Duodenal mucosa (tissue), 2 donors: Measurements from ENCODE around the gene OR8H3.
"Not testable (repeated sequence)": the region's sequence is repeated elsewhere in the genome, so short reads cannot be mapped to it uniquely, and the experiment has no call there.

Experiments
- H3K27ac ChIP-seq: one replicate; pipeline ENCODE4 v1.7.0; 2013; ENCODE audit warnings: low read depth, low read length
- H3K27me3 ChIP-seq, 2 donors: one replicate each; pipeline ENCODE4 v1.7.0; 2013; ENCODE audit warnings: low read length in 2 of 2, control low read depth in 1 of 2; ENCODE audit not compliant: insufficient read depth in 2 of 2, control insufficient read depth in 1 of 2
- H3K36me3 ChIP-seq, 2 donors: one replicate each; pipeline ENCODE4 v1.7.0; 2013; ENCODE audit warnings: low read length in 2 of 2, control low read depth in 1 of 2; ENCODE audit not compliant: insufficient read depth in 2 of 2, control insufficient read depth in 1 of 2
- H3K4me1 ChIP-seq, 2 donors: one replicate each; pipeline ENCODE4 v1.7.0; 2013; ENCODE audit warnings: low read length in 2 of 2, control low read depth in 1 of 2; ENCODE audit not compliant: insufficient read depth in 2 of 2, control insufficient read depth in 1 of 2
- H3K4me3 ChIP-seq, 2 donors: one replicate each; pipeline ENCODE4 v1.7.0; 2013; ENCODE audit warnings: low read length in 2 of 2, low read depth in 1 of 2
- H3K9ac ChIP-seq, 2 donors: one replicate each; pipeline ENCODE4 v1.7.0; 2013; ENCODE audit warnings: low read length in 2 of 2, low read depth in 1 of 2
- H3K9me3 ChIP-seq, 2 donors: one replicate each; pipeline ENCODE4 v1.7.0; 2013; ENCODE audit warnings: low read length in 2 of 2, control low read depth in 1 of 2; ENCODE audit not compliant: control insufficient read depth in 1 of 2

The OR8H3 gene, protein sequence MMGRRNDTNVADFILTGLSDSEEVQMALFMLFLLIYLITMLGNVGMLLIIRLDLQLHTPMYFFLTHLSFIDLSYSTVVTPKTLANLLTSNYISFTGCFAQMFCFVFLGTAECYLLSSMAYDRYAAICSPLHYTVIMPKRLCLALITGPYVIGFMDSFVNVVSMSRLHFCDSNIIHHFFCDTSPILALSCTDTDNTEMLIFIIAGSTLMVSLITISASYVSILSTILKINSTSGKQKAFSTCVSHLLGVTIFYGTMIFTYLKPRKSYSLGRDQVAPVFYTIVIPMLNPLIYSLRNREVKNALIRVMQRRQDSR

DNA sequence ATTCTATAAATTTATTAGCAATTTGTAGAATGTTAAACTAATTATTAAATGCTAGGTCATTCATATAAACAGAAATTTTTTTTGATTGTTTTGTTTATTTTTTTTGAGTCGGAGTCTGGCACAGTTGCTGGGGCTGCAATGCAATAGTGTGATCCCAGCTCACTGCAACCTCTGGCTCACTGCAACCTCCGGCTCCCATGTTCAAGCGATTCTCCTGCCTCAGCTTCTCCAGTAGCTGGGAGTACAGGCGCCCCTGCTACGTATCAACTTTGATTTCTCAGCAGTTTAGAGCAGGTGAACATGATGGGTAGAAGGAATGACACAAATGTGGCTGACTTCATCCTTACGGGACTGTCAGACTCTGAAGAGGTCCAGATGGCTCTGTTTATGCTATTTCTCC is at the start of gene OR8H3:
OR8H3 (plus strand) TSS at position 301 of the 400 bp plus-strand sequence; CDS start at position 301, 0 bp downstream.
- H3K9ac ChIP-seq: no peak within 1 kb of the TSS
- no peak within 1 kb of the TSS for H3K4me3 ChIP-seq
- H3K4me1 ChIP-seq: no peaks in the 10 kb centered on the region
- H3K27me3 ChIP-seq: no peaks in the 10 kb centered on the region
- no peaks in the 10 kb centered on the region for H3K36me3 ChIP-seq
- peaks cover 4 to 9% of the 10 kb centered on the region in 2 donors for H3K9me3 ChIP-seq
- no peak within 1 kb of the TSS for H3K27ac ChIP-seq

DNA sequence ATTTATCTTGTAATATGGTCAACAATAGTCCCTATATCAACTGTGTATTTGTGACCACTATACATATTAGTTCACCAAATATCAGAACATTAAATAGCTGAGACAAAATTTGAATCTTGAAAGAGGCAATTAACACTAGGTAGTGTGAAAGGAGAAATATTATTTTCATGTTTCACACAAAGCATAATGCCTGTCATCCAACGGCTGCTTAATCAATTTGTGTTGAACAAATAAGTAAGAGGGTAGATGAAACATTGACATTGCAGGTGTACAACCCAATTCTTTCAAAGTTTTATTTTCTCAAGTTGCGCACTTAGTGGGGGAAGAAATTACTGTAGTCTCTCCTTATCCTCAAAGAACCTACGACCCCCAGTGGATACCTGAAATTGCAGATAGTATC is 32.5 kb upstream of the OR8H3 start:
- Histone ChIP-seq H3K4me1 (no peaks in the 10 kb centered on the region), H3K36me3 (no peaks in the 10 kb centered on the region), H3K27me3 (no peaks in the 10 kb centered on the region), H3K27ac (no peak overlapping the region), H3K4me3 (no peak overlapping the region), H3K9me3 (peaks cover 0 to 2% of the 10 kb centered on the region in 2 donors), H3K9ac (no peak overlapping the region)

DNA sequence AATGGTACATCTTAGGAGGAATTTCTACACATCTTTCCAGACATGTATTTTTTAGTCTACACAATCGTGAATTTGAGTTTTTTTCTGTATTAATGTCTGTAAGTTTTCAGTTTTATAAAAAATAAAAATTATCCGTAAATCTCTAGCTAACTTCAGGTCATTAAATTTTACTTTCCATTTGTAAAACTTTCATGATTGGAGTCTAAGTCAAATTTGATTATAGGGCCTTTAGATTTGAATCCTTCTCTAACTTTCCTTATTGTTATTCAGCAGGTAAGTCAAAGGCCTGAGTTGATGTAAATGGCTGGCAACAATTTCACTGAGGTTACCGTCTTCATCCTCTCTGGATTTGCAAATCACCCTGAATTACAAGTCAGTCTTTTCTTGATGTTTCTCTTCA is 29.2 kb upstream of the OR8H3 start, which contains the start of gene OR8I2:
OR8I2 (plus strand) TSS at position 301 of the 400 bp plus-strand sequence; CDS start at position 301, 0 bp downstream.
- Histone ChIP-seq H3K9ac (no peak within 1 kb of the TSS), H3K4me1 (no peaks in the 10 kb centered on the region), H3K27me3 (no peaks in the 10 kb centered on the region), H3K27ac (no peak within 1 kb of the TSS), H3K4me3 (no peak within 1 kb of the TSS), H3K36me3 (no peaks in the 10 kb centered on the region), H3K9me3 (peaks cover 0 to 2% of the 10 kb centered on the region in 2 donors)

DNA sequence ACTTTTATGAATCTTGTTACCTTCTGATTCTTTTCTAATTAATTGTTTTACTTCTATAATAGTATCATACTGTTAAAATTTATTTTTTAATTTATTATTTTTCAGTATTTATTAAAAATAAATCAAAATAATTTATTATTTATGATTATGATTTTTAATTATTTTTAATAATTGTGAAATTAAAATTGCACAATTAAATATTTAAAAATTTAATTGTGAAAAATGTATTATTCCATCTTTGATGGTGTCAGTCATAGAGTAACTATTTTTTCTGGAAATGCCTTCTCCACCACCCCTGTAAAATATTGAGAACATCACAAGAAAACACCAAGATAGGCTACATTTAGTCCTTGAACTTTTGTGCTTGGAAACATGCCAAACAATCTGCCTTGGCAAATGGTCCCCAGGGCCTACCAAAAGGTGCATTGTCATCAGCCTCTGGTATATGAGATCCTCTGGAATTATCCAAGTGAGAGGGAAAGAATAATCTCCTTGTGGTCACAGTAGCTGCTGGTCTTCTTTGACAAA is 18.9 kb upstream of the OR8H3 start, which contains the start of gene OR8H2:
OR8H2 (plus strand) TSS at position 478 of the 528 bp plus-strand sequence. CDS start 1,356 bp downstream, outside the sequence.
- no peak within 1 kb of the TSS for H3K4me3 ChIP-seq
- no peak within 1 kb of the TSS for H3K27ac ChIP-seq
- H3K9me3 ChIP-seq: peaks cover 0 to 10% of the 10 kb centered on the region in 2 donors
- no peaks in the 10 kb centered on the region for H3K4me1 ChIP-seq
- H3K9ac ChIP-seq: no peak within 1 kb of the TSS
- H3K27me3 ChIP-seq: no peaks in the 10 kb centered on the region
- H3K36me3 ChIP-seq: no peaks in the 10 kb centered on the region

DNA sequence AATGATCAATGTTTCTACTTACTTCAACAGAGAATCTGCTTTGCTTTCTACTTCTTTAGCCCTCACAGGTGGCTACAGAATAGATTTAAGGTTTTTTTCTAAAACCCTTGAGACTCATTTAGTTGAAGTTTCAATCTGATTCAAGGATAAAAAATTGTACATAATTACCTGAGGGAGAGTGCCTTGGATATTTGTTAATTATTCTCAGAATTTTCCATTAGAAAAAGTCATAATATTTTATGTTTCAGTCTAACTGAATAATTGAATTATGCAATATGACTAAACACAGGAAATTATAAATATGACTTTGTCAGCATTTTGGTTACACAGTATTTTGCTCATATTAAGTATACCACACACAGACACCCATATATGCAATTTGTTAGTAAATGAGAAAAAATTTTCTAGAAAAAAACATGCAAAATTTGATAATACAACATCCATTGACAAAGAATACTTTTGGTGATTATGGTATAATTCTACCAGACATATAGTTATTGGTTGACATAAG is 18.0 kb downstream of the OR8H3 start, which contains the start of gene OR8J3:
OR8J3 (minus strand) TSS at position 51 of the 511 bp plus-strand sequence. CDS start 2,483 bp downstream, outside the sequence.
- Histone ChIP-seq H3K36me3 (no peaks in the 10 kb centered on the region), H3K27ac (no peak within 1 kb of the TSS), H3K4me1 (no peaks in the 10 kb centered on the region), H3K27me3 (no peaks in the 10 kb centered on the region), H3K9ac (no peak within 1 kb of the TSS), H3K9me3 (peaks cover 3 to 10% of the 10 kb centered on the region in 2 donors), H3K4me3 (no peak within 1 kb of the TSS)

DNA sequence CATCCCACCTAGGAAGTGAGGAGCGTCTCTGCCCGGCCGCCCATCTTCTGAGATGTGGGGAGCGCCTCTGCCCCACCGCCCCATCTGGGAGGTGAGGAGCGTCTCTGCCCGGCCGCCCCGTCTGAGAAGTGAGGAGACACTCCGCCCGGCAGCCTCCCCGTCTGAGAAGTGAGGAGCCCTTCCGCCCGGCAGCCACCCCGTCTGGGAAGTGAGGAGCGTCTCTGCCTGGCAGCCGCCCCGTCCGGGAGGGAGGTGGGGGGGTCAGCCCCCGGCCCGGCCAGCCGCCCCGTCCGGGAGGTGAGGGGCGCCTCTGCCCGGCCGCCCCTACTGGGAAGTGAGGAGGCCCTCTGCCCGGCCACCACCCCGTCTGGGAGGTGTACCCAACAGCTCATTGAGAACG is 21.5 kb downstream of the OR8H3 start:
- H3K27me3 ChIP-seq, H3K36me3 ChIP-seq, H3K4me3 ChIP-seq, H3K4me1 ChIP-seq, H3K9ac ChIP-seq, H3K27ac ChIP-seq: not testable (repeated sequence)
- peaks cover 3 to 20% of the 10 kb centered on the region in 2 donors for H3K9me3 ChIP-seq

DNA sequence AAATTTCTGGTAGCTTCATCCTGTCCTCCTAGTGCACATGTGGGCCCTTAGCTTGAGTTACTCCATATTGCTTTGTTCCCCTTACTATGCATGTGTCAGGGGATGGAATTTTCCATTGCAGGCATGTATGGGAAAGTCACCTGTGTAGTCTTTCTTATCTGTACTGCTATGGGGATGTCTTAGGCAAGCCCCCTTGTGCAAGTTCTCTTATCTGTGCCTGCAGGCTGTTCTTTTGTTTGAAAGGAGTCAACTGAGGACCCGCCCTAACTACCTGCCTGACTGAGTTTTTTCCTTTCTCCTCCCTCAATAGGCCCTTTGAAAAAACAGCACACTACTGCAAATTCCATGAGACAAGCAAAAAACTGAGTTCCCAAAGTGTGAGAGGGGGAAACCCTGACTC is 29.2 kb downstream of the OR8H3 start:
- H3K4me3 ChIP-seq: no peak overlapping the region
- H3K4me1 ChIP-seq: no peaks in the 10 kb centered on the region
- no peak overlapping the region for H3K9ac ChIP-seq
- H3K27me3 ChIP-seq: no peaks in the 10 kb centered on the region
- no peak overlapping the region for H3K27ac ChIP-seq
- peaks cover 21 to 37% of the 10 kb centered on the region in 2 donors for H3K9me3 ChIP-seq
- no peaks in the 10 kb centered on the region for H3K36me3 ChIP-seq

DNA sequence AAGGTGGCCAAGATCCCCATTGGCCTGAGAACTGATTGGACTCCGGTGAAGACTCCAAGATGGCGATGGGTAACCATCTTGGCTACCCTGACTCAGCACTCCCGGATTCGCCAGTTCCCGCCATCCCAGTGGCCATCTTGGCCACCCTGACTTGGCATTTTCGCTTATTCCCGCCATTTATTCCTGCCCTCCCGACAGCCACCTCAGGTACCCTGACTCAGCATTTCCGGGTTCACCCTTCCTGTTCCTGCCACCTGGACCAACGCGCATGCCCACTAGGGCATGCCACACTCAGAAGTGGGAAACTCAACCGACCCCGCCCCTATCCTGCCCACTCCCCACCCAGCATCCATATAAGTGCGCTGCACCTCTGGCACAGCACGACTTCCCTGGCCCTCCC is 30.2 kb downstream of the OR8H3 start:
- H3K36me3 ChIP-seq: no peaks in the 10 kb centered on the region
- H3K27ac ChIP-seq: no peak overlapping the region
- H3K4me1 ChIP-seq: no peaks in the 10 kb centered on the region
- no peak overlapping the region for H3K9ac ChIP-seq
- H3K4me3 ChIP-seq: no peak overlapping the region
- H3K27me3 ChIP-seq: no peaks in the 10 kb centered on the region
- peaks cover 23 to 37% of the 10 kb centered on the region in 2 donors for H3K9me3 ChIP-seq

DNA sequence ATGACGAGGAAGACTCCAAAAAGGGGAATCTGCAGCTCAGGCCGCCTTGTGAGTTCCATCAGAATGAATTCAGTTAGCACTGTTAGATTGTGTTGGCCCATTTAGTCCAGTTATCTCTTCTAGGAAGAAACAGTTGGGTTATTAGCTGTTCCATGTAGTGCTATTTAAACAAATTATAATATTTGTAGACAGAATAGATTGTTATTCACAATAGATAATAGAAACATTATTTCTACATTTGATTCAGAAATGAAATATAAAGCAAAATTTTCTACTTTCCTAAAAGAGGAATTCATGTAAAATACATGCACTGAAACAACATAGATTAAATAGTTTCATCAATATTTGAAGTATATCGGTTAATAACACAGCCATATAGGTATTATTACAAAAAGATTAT is 38.0 kb downstream of the OR8H3 start, which contains the start of gene OR8K5:
OR8K5 (minus strand) TSS at position 101 of the 400 bp plus-strand sequence; CDS start at position 101, 0 bp downstream.
- no peaks in the 10 kb centered on the region for H3K4me1 ChIP-seq

DNA sequence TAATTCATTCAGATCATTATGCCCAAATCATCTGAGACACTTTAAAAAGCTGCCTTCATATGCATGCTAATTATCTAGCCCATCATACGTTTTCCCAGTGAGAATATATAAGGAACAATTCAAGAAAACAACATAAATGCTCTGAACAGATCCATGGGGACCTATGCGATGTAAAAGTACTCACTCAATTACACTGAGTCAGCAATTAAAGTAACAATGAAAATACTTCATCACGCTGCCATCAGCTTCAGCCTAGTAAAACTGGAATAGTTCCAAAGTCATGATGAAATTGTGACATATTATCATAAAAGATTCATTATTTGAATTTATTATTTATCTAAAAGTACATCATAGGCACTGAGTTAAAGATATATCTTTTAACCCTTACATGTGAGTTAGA is 41.6 kb downstream of the OR8H3 start:
- Histone ChIP-seq H3K27me3 (no peaks in the 10 kb centered on the region), H3K4me1 (no peaks in the 10 kb centered on the region), H3K27ac (no peak overlapping the region), H3K9me3 (peaks cover 0 to 5% of the 10 kb centered on the region in 2 donors), H3K9ac (no peak overlapping the region), H3K36me3 (no peaks in the 10 kb centered on the region), H3K4me3 (no peak overlapping the region)

More for the DNA sequence above, 38.0 kb downstream of the OR8H3 start, which contains the start of gene OR8K5:
- Histone ChIP-seq H3K27ac (no peak within 1 kb of the TSS), H3K4me3 (no peak within 1 kb of the TSS), H3K9ac (no peak within 1 kb of the TSS), H3K27me3 (no peaks in the 10 kb centered on the region), H3K36me3 (no peaks in the 10 kb centered on the region), H3K9me3 (peaks cover under 1 to 17% of the 10 kb centered on the region in 2 donors)
